ENCODE results near the gene SBNO1.

GRCh38 chr12:123268850-123269249 lies 95.8 kb downstream of the SBNO1 start:
- TF ChIP-seq CTCF (IDR thresholded peaks at IDR 0.05; ENCODE audit: insufficient read depth, low read length, poor library complexity, severe bottlenecking) (no peak), EZH2phosphoT487 (conservative IDR thresholded peaks at IDR 0.05; ENCODE audit: low read length) (no peak)
